ENCODE data around the gene NLRP8.
"Not testable (repeated sequence)": the region's sequence is repeated elsewhere in the genome, so short reads cannot be mapped to it uniquely, and the experiment has no call there.

NLRP8 gene

GRCh38 chr19:55980415-55980814, 32.8 kb downstream of the NLRP8 start:
- DNase-seq = no peak

GRCh38 chr19:55985254-55985653, 37.6 kb downstream of the NLRP8 start:
- DNase-seq = no peak

GRCh38 chr19:55986487-55986886, 38.9 kb downstream of the NLRP8 start, which contains the start of gene NLRP5:
NLRP5 (plus strand) TSS chr19:55986775.
- no peak for DNase-seq

- no peak for DNase-seq
Observed at GRCh38 chr19:55990831-55991230, 43.2 kb downstream of the NLRP8 start.

GRCh38 chr19:55993492-55993891, 45.9 kb downstream of the NLRP8 start:
- no peak for DNase-seq

GRCh38 chr19:56014765-56015164, 67.1 kb downstream of the NLRP8 start:
- no peak for DNase-seq

GRCh38 chr19:56015756-56016155, 68.1 kb downstream of the NLRP8 start:
- no peak for DNase-seq

GRCh38 chr19:56019325-56019724, 71.7 kb downstream of the NLRP8 start:
- DNase-seq = not testable (repeated sequence)

GRCh38 chr19:56020355-56020975, 72.8 kb downstream of the NLRP8 start:
- not testable (repeated sequence) for DNase-seq

GRCh38 chr19:56026769-56027168, 79.1 kb downstream of the NLRP8 start:
- no peak for DNase-seq

Measured in T1000 (cell line).